SK-N-SH treated with all-trans-retinoic acid at 6 μM for 48 hours (cell line): ENCODE data around the gene NFATC2IP.

Experiments
- ARNTL ChIP-seq: fragments of 450-650 bp; formaldehyde crosslinking; IDR thresholded peaks from 2 replicates; pipeline ENCODE4 v1.5.0; 2020; ENCODE audit warnings: low read depth, mild to moderate bottlenecking, moderate library complexity, borderline replicate concordance
- GLIS3 ChIP-seq: fragments of 250-450 bp; sonication (Bioruptor Pico); IDR thresholded peaks from 2 replicates; pipeline ENCODE4 v1.5.0; 2020; ENCODE audit warnings: mild to moderate bottlenecking, moderate library complexity
- ISL1 ChIP-seq: fragments of 250-450 bp; sonication (Bioruptor Pico); IDR thresholded peaks from 2 replicates; pipeline ENCODE4 v2.1.2; 2022; ENCODE audit warnings: mild to moderate bottlenecking, moderate library complexity
- ZC3H10 ChIP-seq: fragments of 250-450 bp; sonication (Bioruptor Pico); IDR thresholded peaks from 2 replicates; pipeline ENCODE4 v1.5.1; 2021; ENCODE audit warnings: mild to moderate bottlenecking, moderate library complexity
- ZFP30 ChIP-seq: fragments of 450-650 bp; formaldehyde crosslinking; IDR thresholded peaks from 2 replicates; pipeline ENCODE4 v1.5.0; 2022; ENCODE audit warnings: mild to moderate bottlenecking, moderate library complexity

- no peak for TF ChIP-seq ZC3H10 (CRISPR knock-in tag)
- no peak for TF ChIP-seq ZFP30 (CRISPR knock-in tag)
- TF ChIP-seq GLIS3 (CRISPR knock-in tag), result no peak
- no peak for TF ChIP-seq ARNTL (CRISPR knock-in tag)
- no peak for TF ChIP-seq ISL1 (CRISPR knock-in tag)
These were observed 41.8 kb downstream of the NFATC2IP start for GRCh38 chr16:28992496-28992895.
